ENCODE results near the gene ZNF785. TPM values are rescaled to one million over a fixed set of nuclear protein-coding genes. Genes with fewer than 3 reads are reported as not detected.
A peak's percentile ranks its signal among the peaks of the same experiment; 100 is the strongest.
"Not testable (repeated sequence)": the region's sequence is repeated elsewhere in the genome, so short reads cannot be mapped to it uniquely, and the experiment has no call there.

ZNF785 gene
- total RNA-seq, 1 donor from 2014 or later: 31.9 TPM

DNA sequence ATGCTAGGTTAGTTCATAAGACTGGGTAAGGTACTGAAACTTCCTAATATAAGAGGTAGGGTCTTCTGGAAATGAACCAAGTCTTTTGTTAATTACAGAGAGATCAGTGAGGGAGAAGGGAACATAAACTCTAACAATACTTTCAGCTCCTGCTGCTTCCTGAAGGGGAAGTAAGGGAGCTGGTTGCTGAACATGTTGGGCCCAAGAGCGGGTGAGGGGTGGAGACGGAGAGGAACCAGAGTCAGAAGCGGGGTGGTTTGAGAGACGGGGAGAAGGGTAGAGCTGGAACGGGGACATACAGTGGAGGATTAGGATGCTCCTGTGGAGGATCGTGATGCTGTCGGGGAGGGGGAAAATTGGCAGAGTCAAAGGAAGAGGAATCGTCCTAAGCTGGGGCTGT lies 39.4 kb downstream of the ZNF785 start:
- Mint-ChIP-seq H3K27me3 (ENCODE audit: low read depth) (no peaks in the 10 kb centered on the region), H3K36me3 (no peaks in the 10 kb centered on the region), H3K4me3 (no peak overlapping the region), H3K4me1 (no peaks in the 10 kb centered on the region), H3K27ac (no peak overlapping the region), H3K9me3 (no peaks in the 10 kb centered on the region)
- TF ChIP-seq, protein P1, sequence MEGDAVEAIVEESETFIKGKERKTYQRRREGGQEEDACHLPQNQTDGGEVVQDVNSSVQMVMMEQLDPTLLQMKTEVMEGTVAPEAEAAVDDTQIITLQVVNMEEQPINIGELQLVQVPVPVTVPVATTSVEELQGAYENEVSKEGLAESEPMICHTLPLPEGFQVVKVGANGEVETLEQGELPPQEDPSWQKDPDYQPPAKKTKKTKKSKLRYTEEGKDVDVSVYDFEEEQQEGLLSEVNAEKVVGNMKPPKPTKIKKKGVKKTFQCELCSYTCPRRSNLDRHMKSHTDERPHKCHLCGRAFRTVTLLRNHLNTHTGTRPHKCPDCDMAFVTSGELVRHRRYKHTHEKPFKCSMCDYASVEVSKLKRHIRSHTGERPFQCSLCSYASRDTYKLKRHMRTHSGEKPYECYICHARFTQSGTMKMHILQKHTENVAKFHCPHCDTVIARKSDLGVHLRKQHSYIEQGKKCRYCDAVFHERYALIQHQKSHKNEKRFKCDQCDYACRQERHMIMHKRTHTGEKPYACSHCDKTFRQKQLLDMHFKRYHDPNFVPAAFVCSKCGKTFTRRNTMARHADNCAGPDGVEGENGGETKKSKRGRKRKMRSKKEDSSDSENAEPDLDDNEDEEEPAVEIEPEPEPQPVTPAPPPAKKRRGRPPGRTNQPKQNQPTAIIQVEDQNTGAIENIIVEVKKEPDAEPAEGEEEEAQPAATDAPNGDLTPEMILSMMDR (IDR thresholded peaks at IDR 0.05; ENCODE audit: unreplicated experiment): no peak
- no peak for DNase-seq (ENCODE audit: low spot score in 2 of 2, unreplicated experiment in 2 of 2)

DNA sequence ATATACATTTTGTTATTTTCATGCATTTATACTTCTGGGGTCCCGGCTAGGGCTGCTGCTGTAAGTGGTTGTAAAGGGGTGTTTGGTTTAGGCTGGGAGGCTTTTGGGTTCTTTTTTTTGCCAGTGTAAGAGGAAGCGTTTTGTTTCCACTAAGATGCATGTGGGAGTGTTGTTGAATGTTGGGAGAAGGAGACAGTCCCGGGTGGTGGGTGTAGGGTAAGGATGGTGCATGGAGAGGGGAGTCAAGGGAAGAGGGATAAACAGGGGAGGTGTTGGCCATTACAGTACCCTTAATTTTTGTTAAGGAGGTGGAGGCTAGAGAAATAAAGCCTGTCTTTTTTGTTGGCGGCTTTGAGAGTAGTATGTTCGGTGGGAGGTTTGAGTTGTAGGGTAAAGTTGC lies 42.4 kb downstream of the ZNF785 start:
- no peaks in the 10 kb centered on the region for H3K36me3 Mint-ChIP-seq
- H3K9me3 Mint-ChIP-seq: no peaks in the 10 kb centered on the region
- H3K27ac Mint-ChIP-seq: no peak overlapping the region

DNA sequence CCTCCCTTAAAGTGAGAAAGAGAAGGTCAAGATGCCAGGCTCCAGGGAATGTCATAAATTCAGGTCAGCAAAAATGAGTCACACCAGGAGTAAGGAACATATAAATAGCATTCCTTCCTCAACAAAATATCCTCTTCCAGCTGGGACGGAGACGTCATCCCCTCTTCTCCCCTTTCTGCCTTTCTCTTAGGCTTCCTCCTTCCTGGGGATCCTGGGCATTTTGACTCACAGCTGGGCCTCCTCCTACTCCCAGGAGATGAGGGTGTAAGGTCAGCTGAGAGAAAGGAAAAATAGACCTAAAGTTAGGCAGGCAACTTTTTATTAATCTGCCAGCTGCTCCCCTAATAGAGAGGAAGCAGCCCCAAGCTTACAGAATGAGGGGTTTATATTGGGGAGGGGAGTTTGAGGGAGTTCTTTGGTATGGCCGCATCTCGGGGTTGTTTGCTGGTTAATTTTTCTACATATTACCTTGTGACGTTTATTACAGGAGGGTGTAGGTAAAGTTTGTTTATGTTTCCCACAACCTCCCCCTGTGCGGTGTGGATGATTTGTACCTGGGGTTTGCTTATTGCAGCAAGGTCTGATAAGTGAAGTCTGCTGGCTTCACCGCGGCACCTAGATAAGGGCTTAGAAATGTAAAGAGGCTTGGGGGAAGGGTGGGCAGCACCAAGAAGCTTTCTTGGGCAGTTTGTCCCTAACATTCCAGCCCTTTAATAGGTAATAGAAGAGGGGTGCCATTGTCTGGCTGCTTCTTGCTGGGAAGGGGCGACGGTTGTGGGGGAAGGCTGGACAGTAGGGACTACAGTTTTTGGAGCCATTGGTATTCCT lies 43.8 kb downstream of the ZNF785 start:
- H3K27ac Mint-ChIP-seq: no peak overlapping the region
- TF ChIP-seq, protein P1 (IDR thresholded peaks at IDR 0.05; ENCODE audit: unreplicated experiment): no peak
- H3K36me3 Mint-ChIP-seq: no peaks in the 10 kb centered on the region
- no peaks in the 10 kb centered on the region for H3K9me3 Mint-ChIP-seq
- no peak overlapping the region for H3K4me3 Mint-ChIP-seq
- peaks cover 8% of the 10 kb centered on the region for H3K4me1 Mint-ChIP-seq
- H3K27me3 Mint-ChIP-seq (ENCODE audit: low read depth): no peaks in the 10 kb centered on the region
- DNase-seq (ENCODE audit: low spot score in 2 of 2, unreplicated experiment in 2 of 2): no peak

More for the DNA sequence above, 42.4 kb downstream of the ZNF785 start:
- no peaks in the 10 kb centered on the region for H3K4me1 Mint-ChIP-seq
- no peak overlapping the region for H3K4me3 Mint-ChIP-seq
- TF ChIP-seq, protein P1 (IDR thresholded peaks at IDR 0.05; ENCODE audit: unreplicated experiment): no peak
- DNase-seq (ENCODE audit: low spot score in 2 of 2, unreplicated experiment in 2 of 2): no peak
- H3K27me3 Mint-ChIP-seq (ENCODE audit: low read depth): no peaks in the 10 kb centered on the region

DNA sequence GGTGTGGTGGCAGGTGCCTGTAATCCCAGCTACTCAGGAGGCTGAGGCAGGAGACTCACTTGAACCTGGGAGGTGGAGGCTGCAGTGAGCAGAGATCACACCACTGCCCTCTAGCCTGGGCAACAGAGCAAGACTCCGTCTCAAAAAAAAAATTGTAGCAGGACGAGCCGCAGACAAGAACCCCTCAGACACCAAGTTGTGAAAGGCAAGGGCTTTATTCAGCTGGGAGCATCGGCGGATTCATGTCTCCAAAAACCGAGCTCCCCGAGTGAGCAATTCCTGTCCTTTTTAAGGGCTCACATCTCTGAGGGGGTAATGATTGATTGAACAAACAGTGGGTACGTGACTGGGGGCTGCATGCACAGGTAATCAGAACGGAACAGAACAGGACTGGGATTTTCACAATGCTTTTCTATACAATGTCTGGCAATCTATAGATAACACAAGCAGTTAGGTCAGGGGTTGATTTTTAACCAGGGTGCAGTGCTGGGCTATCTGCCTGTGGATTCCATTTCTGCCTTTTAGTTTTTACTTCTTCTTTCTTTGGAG lies 44.5 kb downstream of the ZNF785 start:
- not testable (repeated sequence) for H3K4me3 Mint-ChIP-seq; H3K9me3 Mint-ChIP-seq; H3K36me3 Mint-ChIP-seq; H3K27me3 Mint-ChIP-seq (ENCODE audit: low read depth); H3K27ac Mint-ChIP-seq; DNase-seq (ENCODE audit: low spot score in 2 of 2, unreplicated experiment in 2 of 2)
- peaks cover 15% of the 10 kb centered on the region for H3K4me1 Mint-ChIP-seq

DNA sequence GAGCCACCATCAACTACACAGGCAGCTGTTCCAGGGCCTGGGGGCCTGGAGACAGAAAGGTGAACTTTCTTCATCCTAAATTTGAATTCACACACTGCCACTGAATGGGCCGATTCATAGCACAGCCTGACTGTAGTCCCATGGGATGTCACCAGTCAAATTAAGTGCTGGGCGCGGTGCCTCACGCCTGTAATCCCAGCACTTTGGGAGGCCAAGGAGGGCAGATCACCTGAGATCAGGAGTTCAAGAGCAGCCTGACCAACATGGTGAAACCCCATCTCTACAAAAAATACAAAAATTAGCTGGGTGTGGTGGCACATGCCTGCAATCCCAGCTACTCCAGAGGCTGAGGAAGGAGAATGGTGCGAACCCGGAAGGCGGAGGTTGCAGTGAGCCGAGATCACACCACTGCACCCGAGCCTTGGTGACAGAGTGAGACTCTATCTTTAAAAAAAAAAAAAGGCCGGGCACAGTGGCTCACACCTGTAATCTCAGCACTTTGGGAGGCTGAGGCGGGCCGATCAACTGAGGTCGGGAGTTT lies 45.4 kb downstream of the ZNF785 start:
- peaks cover 22% of the 10 kb centered on the region for H3K4me1 Mint-ChIP-seq
- not testable (repeated sequence) for H3K27me3 Mint-ChIP-seq (ENCODE audit: low read depth); H3K4me3 Mint-ChIP-seq; DNase-seq (ENCODE audit: low spot score in 2 of 2, unreplicated experiment in 2 of 2); H3K9me3 Mint-ChIP-seq; H3K36me3 Mint-ChIP-seq; H3K27ac Mint-ChIP-seq

DNA sequence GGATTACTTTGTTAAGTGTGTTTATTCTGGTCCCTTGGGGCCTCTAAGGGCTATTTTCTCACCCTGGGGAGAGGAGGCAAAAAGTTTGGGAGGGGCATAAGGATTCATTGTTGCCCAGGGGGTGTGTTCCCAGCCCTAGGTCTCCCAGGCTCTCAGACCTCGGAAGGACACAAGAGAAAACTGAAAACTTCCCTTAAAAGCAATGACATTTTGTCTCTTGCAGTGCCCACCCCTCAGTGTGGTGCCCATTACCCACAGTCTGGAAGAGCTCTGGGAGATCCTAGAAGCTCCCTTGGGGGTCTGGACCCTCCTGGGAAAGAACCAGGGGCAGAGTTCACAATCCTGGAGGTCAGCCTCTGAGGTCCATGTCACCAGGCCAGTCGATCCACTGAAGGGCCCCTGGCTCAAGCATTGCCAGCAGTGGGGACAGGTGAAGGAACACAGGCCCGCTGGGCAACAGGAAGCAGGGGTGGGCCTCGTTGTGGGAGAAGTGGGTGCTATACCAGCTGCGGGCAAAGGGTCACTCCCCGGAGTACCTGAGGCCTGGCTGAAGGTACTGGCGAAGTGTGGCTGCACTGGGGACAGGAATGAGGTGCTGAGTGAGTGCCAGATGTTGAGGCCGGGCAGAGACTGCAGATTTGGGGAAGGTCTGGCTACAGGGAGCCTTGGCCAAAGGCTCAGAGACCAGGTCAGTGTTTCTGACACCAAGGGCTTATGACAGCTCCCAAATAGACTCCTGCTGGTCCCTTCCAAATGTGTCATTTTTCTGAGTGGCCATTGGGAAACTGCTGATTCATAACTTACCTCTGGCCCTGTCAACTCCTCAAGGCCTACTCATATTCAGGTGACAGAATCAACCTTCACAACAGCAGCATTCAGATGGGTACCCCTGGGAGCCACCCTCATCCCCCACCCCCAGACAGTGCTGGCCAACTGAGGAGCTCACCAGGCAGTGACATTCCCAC lies 46.2 kb downstream of the ZNF785 start:
- Mint-ChIP-seq H3K4me1 (peaks cover 25% of the 10 kb centered on the region), H3K9me3 (no peaks in the 10 kb centered on the region), H3K4me3 (no peak overlapping the region), H3K27me3 (ENCODE audit: low read depth) (no peaks in the 10 kb centered on the region), H3K36me3 (no peaks in the 10 kb centered on the region), H3K27ac (no peak overlapping the region)
- no peak for DNase-seq (ENCODE audit: low spot score in 2 of 2, unreplicated experiment in 2 of 2)
- TF ChIP-seq, protein P1 (IDR thresholded peaks at IDR 0.05; ENCODE audit: unreplicated experiment): no peak

DNA sequence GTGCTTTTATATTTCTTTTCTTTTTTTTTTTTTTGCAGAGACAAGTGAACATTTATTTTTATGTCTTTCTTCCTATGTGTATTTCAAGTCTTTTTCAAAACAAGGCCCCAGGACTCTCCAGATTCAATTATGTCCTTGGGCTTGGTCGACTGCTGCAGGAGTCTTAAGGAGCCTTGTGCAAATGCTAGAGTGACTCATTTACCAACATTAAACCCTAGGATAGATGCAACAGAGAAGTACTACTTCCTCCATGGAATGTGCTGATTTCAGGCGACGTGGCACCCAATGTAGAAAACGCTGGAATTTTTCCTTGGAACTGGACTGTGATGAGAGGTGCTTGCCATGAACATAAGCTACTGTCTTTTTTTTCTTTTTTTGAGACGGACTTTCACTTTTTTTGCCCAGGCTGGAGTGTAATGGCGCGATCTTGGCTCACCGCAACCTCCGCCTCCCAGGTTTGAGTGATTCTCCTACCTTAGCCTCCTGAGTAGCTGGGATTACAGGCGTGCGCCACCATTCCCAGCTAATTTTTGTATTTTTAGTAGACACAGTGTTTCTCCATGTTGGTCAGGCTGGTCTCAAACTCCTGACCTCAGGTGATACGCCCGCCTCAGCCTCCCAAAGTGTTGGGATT lies 49.0 kb downstream of the ZNF785 start:
- DNase-seq (ENCODE audit: low spot score in 2 of 2, unreplicated experiment in 2 of 2); H3K36me3 Mint-ChIP-seq; H3K27me3 Mint-ChIP-seq (ENCODE audit: low read depth); H3K9me3 Mint-ChIP-seq: not testable (repeated sequence)
- H3K4me3 Mint-ChIP-seq: peak overlapping the region; percentile 93
- H3K4me1 Mint-ChIP-seq: peaks cover 29% of the 10 kb centered on the region
- peak overlapping the region; percentile 99 for H3K27ac Mint-ChIP-seq

Data from mesothelial cell of epicardium (in vitro differentiated cells).